WTC11 (cell line): ENCODE results near the gene ST3GAL5. TPM values are rescaled to one million over a fixed set of nuclear protein-coding genes. Genes with fewer than 3 reads are reported as not detected.

Experiments used
- ATAC-seq: fragments of 200-7000 bp; cut with Tn5 transposase; 2 replicates; pipeline ENCODE4 v1.10.0; 2021; ENCODE audit warnings: mild to moderate bottlenecking, moderate library complexity
- CTCF ChIA-PET: fragments of 300-600 bp; sonication (Branson Sonifier 250); formaldehyde crosslinking; loops from one replicate; lab custom pipeline; 2021; ENCODE audit warnings: antibody characterized with exemption; lab: Charles Lee
- POLR2A ChIA-PET: fragments of 350-600 bp; sonication (Branson Sonifier 250); formaldehyde crosslinking; loops from one replicate; lab custom pipeline; 2021; ENCODE audit warnings: antibody characterized with exemption; lab: Charles Lee
- DNase-seq: peaks from one replicate; pipeline ENCODE4 v3.0.0; 2021; ENCODE audit warnings: low spot score
- H3K27ac Mint-ChIP-seq: 2 replicates; pipeline ENCODE4 v1.8.0; 2021; ENCODE audit warnings: mixed read lengths
- H3K27me3 Mint-ChIP-seq: 2 replicates; pipeline ENCODE4 v1.8.0; 2021; ENCODE audit warnings: low read depth, mild to moderate bottlenecking, moderate library complexity, mixed read lengths
- H3K36me3 Mint-ChIP-seq: 2 replicates; pipeline ENCODE4 v1.8.0; 2021; ENCODE audit warnings: mixed read lengths
- H3K4me1 Mint-ChIP-seq: 2 replicates; pipeline ENCODE4 v1.8.0; 2022; ENCODE audit warnings: mixed read lengths
- H3K4me3 Mint-ChIP-seq: 2 replicates; pipeline ENCODE4 v1.8.0; 2021; ENCODE audit warnings: mild to moderate bottlenecking, moderate library complexity, mixed read lengths
- H3K9me3 Mint-ChIP-seq: 2 replicates; pipeline ENCODE4 v1.8.0; 2021; ENCODE audit warnings: mixed read lengths
- ARID4B ChIP-seq: sonication (generic); formaldehyde crosslinking; IDR thresholded peaks from 2 replicates; pipeline ENCODE4 v1.8.0; 2023; ENCODE audit warnings: missing genetic modification reagents, mild to moderate bottlenecking, borderline replicate concordance
- ATF1 ChIP-seq: sonication (generic); formaldehyde crosslinking; IDR thresholded peaks from 2 replicates; pipeline ENCODE4 v1.8.1; 2023; ENCODE audit warnings: mild to moderate bottlenecking, moderate library complexity, missing genetic modification reagents
- ATF2 ChIP-seq: sonication (generic); formaldehyde crosslinking; IDR thresholded peaks from 2 replicates; pipeline ENCODE4 v1.8.1; 2022; ENCODE audit warnings: low read depth, missing genetic modification reagents, borderline replicate concordance
- CREB1 ChIP-seq: sonication (generic); formaldehyde crosslinking; IDR thresholded peaks from 2 replicates; pipeline ENCODE4 v1.8.0; 2023; ENCODE audit warnings: mild to moderate bottlenecking, missing genetic modification reagents
- CREM ChIP-seq: sonication (generic); formaldehyde crosslinking; IDR thresholded peaks from 2 replicates; pipeline ENCODE4 v1.8.1; 2022; ENCODE audit warnings: mild to moderate bottlenecking, missing genetic modification reagents, moderate library complexity
- E2F1 ChIP-seq: sonication (generic); formaldehyde crosslinking; IDR thresholded peaks from 2 replicates; pipeline ENCODE4 v1.8.0; 2022; ENCODE audit warnings: mild to moderate bottlenecking, missing genetic modification reagents
- ERG ChIP-seq: fragments of 250-450 bp; sonication (Bioruptor Pico); IDR thresholded peaks from 2 replicates; pipeline ENCODE4 v1.8.0; 2021; ENCODE audit warnings: mild to moderate bottlenecking
- ETV6 ChIP-seq: sonication (generic); formaldehyde crosslinking; IDR thresholded peaks from 2 replicates; pipeline ENCODE4 v1.8.1; 2022; ENCODE audit warnings: mild to moderate bottlenecking, missing genetic modification reagents
- JAZF1 ChIP-seq: fragments of 250-450 bp; sonication (Bioruptor Pico); IDR thresholded peaks from 2 replicates; pipeline ENCODE4 v1.9.0; 2021; ENCODE audit warnings: moderate library complexity, mild to moderate bottlenecking, inconsistent platforms
- JUN ChIP-seq: sonication (generic); formaldehyde crosslinking; IDR thresholded peaks from 2 replicates; pipeline ENCODE4 v1.8.0; 2023; ENCODE audit warnings: mild to moderate bottlenecking, missing genetic modification reagents
- PRRX2 ChIP-seq: fragments of 250-450 bp; sonication (Bioruptor Pico); IDR thresholded peaks from 2 replicates; pipeline ENCODE4 v1.8.0; 2021; ENCODE audit warnings: mild to moderate bottlenecking
- RELA ChIP-seq: sonication (generic); formaldehyde crosslinking; IDR thresholded peaks from 2 replicates; pipeline ENCODE4 v1.8.1; 2022; ENCODE audit warnings: missing genetic modification reagents, mild to moderate bottlenecking, borderline replicate concordance
- SMAD3 ChIP-seq: sonication (generic); formaldehyde crosslinking; IDR thresholded peaks from 2 replicates; pipeline ENCODE4 v1.8.0; 2022; ENCODE audit warnings: missing genetic modification reagents, mild to moderate bottlenecking, borderline replicate concordance
- SMAD4 ChIP-seq: sonication (generic); formaldehyde crosslinking; IDR thresholded peaks from 2 replicates; pipeline ENCODE4 v1.8.0; 2022; ENCODE audit warnings: mild to moderate bottlenecking, missing genetic modification reagents
- STAT6 ChIP-seq: sonication (generic); formaldehyde crosslinking; conservative IDR thresholded peaks from 2 replicates; pipeline ENCODE4 v1.8.1; 2023; ENCODE audit warnings: mild to moderate bottlenecking, low read depth, missing genetic modification reagents, moderate library complexity
- ZNF219 ChIP-seq: sonication (generic); formaldehyde crosslinking; IDR thresholded peaks from 2 replicates; pipeline ENCODE4 v1.8.0; 2023; ENCODE audit warnings: missing genetic modification reagents, mild to moderate bottlenecking, borderline replicate concordance
- ZNF232 ChIP-seq: sonication (generic); formaldehyde crosslinking; IDR thresholded peaks from 2 replicates; pipeline ENCODE4 v1.8.0; 2022; ENCODE audit warnings: mild to moderate bottlenecking, missing genetic modification reagents
- ZNF263 ChIP-seq: sonication (generic); formaldehyde crosslinking; IDR thresholded peaks from 2 replicates; pipeline ENCODE4 v1.8.1; 2022; ENCODE audit warnings: low read depth, mild to moderate bottlenecking, moderate library complexity, missing genetic modification reagents
- ZNF425 ChIP-seq: fragments of 250-450 bp; sonication (Bioruptor Pico); conservative IDR thresholded peaks from 2 replicates; pipeline ENCODE4 v1.9.0; 2021; ENCODE audit warnings: mild to moderate bottlenecking
- ZSCAN18 ChIP-seq: fragments of 250-450 bp; sonication (Bioruptor Pico); IDR thresholded peaks from 2 replicates; pipeline ENCODE4 v2.1.2; 2022; ENCODE audit warnings: mild to moderate bottlenecking, moderate library complexity
- total RNA-seq: library from RNA; stranded (reverse); gene quantifications from 3 replicates; pipeline ENCODE4 v1.2.3, GENCODE V29; 2021

ST3GAL5 gene
- total RNA-seq, 1 experiment from 2014 or later = 5.9 TPM

GRCh38 chr2:85935170-85935745, 46.5 kb upstream of the ST3GAL5 start:
- no peak overlapping the region; the same call in 1 of the 2 replicates for H3K27ac Mint-ChIP-seq
- TF ChIP-seq ATF1 (CRISPR knock-in tag) = no peak
- TF ChIP-seq JUN (CRISPR knock-in tag) = no peak
- no peak for TF ChIP-seq CREB1
- TF ChIP-seq ZNF425 (CRISPR knock-in tag) = no peak
- no peak for TF ChIP-seq ERG
- TF ChIP-seq ZSCAN18 (CRISPR knock-in tag) = no peak
- TF ChIP-seq ATF2 (CRISPR knock-in tag) = no peak
- no peak for TF ChIP-seq ZNF232 (CRISPR knock-in tag)
- TF ChIP-seq ZNF219 = no peak
- no peak for TF ChIP-seq SMAD4
- TF ChIP-seq PRRX2 (CRISPR knock-in tag) = no peak
- no peak for TF ChIP-seq STAT6 (CRISPR knock-in tag)
- TF ChIP-seq ZNF263 (CRISPR knock-in tag) = no peak
- TF ChIP-seq CREM (CRISPR knock-in tag) = no peak
- TF ChIP-seq JAZF1 = no peak
- no peak for TF ChIP-seq ETV6 (CRISPR knock-in tag)
- no peak for TF ChIP-seq SMAD3
- no peak for TF ChIP-seq ARID4B (CRISPR knock-in tag)
- no peak for TF ChIP-seq E2F1 (CRISPR knock-in tag)
- no peak for TF ChIP-seq RELA (CRISPR knock-in tag)
- TF ChIP-seq, all 79 proteins: peak for 0
- Mint-ChIP-seq H3K36me3 (no peaks in the 10 kb centered on the region), H3K9me3 (peaks cover 6% of the 10 kb centered on the region; the same call in 1 of the 2 replicates), H3K27me3 (no peaks in the 10 kb centered on the region), H3K4me1 (peaks cover 12% of the 10 kb centered on the region), H3K4me3 (no peak overlapping the region)
- CTCF ChIA-PET = interaction anchor here (0.7 to 1.0 kb wide), 3 partner anchors 48 to 107 kb away, joined by 3 to 5 read pairs (median 3); no protein-coding TSS in a partner anchor
- POLR2A ChIA-PET = interaction anchor here (1.0 kb wide), 1 partner anchor 32 kb away, joined by 3 read pairs; no protein-coding TSS in a partner anchor
- ATAC-seq (no peak), DNase-seq (no peak)
